Colonic mucosa (tissue), 4 donors: ENCODE data around the gene GDPD3. TPM values are rescaled to one million over a fixed set of nuclear protein-coding genes. Genes with fewer than 3 reads are reported as not detected.

Experiments used
- DNase-seq: peaks from one replicate; pipeline ENCODE4 v3.0.0-alpha.2; 2020
- H3K27ac ChIP-seq: fragments of 200-600 bp; one replicate; pipeline ENCODE4 v1.8.0; 2021
- H3K27me3 ChIP-seq: fragments of 200-600 bp; one replicate; pipeline ENCODE4 v1.8.0; 2021
- H3K36me3 ChIP-seq: fragments of 200-600 bp; one replicate; pipeline ENCODE4 v1.8.0; 2021
- H3K4me1 ChIP-seq: fragments of 200-600 bp; one replicate; pipeline ENCODE4 v1.8.0; 2021; ENCODE audit warnings: mild to moderate bottlenecking
- H3K4me3 ChIP-seq: fragments of 200-600 bp; one replicate; pipeline ENCODE4 v1.8.0; 2021
- H3K9ac ChIP-seq, 2 donors: one replicate each; pipeline ENCODE4 v1.7.0; 2013; ENCODE audit warnings: control low read depth in 2 of 2, low read depth in 2 of 2, low read length in 2 of 2
- H3K9me3 ChIP-seq: fragments of 200-600 bp; one replicate; pipeline ENCODE4 v1.8.0; 2021
- CTCF ChIP-seq: fragments of 200-600 bp; IDR thresholded peaks from one replicate; pipeline ENCODE4 v1.8.0; 2022; ENCODE audit warnings: antibody characterized with exemption, mild to moderate bottlenecking
- intact Hi-C: fragments of 100-400 bp; cut with DNase I; formaldehyde crosslinking; loops from one replicate; pipeline ENCODE4 v1.14.1; 2022
- total RNA-seq, 2 donors: library from RNA; stranded (reverse); fragmentation: NEBNext Ultra II Directional in 1 of 2; extraction: Animal tissue kit (Norgen Biotek cat#: 25700) in 1 of 2; gene quantifications; one replicate each; pipeline ENCODE4 v1.2.1, GENCODE V29; 2021
- donor health status: healthy.
- donor health status: DM: no; HTN: no; CAD: no.
- donor health status: DM: no; HTN: no; CAD: no.

The GDPD3 gene
- total RNA-seq, 2 donors from 2014 or later, result 40.4 to 95.2 TPM

- intact Hi-C loops, result no loop called here
- no peak for TF ChIP-seq CTCF
- Histone ChIP-seq H3K9ac (no peak overlapping the region), H3K36me3 (peaks cover 35% of the 10 kb centered on the region), H3K4me3 (no peak overlapping the region), H3K4me1 (peaks cover 10% of the 10 kb centered on the region), H3K9me3 (no peaks in the 10 kb centered on the region), H3K27me3 (no peaks in the 10 kb centered on the region), H3K27ac (peak overlapping the region; percentile 6)
- DNase-seq, result no peak
Measured at GRCh38 chr16:30069611-30070462, 43.5 kb downstream of the GDPD3 start.

DNA sequence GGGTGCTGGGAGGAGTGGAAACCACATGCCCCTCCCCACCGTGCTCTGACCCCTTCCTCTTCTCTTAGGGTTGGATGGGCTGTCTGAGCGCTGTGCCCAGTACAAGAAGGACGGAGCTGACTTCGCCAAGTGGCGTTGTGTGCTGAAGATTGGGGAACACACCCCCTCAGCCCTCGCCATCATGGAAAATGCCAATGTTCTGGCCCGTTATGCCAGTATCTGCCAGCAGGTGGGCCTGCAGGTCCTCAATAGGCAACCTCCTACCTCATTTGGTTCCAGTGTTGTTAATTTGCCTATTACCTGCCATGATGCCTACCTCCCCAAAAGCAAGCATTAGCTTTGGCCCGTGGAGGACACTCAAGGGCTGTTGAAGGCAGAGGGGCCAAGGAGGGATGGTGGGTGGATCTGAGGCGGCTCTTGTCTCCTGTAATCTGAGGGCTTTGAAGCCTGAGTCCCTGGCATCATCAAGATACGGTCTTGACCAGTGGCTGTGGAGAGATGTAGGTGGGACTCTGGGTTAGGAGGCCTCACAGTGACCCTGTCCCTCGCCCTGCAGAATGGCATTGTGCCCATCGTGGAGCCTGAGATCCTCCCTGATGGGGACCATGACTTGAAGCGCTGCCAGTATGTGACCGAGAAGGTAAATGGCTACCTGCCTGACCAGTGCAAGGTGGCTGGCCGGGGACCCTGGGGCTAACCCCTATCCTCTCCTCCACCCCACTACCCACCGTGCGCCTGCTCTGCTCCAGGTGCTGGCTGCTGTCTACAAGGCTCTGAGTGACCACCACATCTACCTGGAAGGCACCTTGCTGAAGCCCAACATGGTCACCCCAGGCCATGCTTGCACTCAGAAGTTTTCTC is 44.4 kb downstream of the GDPD3 start:
- peak; percentile 32 for TF ChIP-seq CTCF
- intact Hi-C loops, result no loop called here
- Histone ChIP-seq H3K9ac (peak overlapping the region in 1 of 2 donors; percentile 16), H3K9me3 (no peaks in the 10 kb centered on the region), H3K4me3 (no peak overlapping the region), H3K27ac (no peak overlapping the region), H3K36me3 (peaks cover 35% of the 10 kb centered on the region), H3K4me1 (peaks cover 9% of the 10 kb centered on the region), H3K27me3 (no peaks in the 10 kb centered on the region)
- no peak for DNase-seq

DNA sequence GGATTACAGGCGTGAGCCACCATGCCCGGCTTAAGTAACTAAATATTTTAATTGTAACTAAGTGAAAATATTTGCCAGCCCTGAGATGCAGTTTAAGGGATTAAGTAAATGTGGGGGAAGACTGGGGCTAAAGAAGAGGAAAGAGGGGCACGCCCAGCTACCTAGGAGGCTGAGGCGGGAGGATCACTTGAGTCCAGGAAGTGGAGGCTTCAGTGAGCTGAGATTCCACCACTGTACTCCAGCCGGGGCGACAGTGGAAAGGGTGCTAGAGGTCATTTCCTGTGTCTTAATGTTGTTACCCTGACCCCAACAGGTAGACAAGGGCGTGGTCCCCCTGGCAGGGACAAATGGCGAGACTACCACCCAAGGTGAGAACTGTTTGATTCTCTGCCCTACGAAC is 45.0 kb downstream of the GDPD3 start:
- intact Hi-C loops, result no loop called here
- no peak for DNase-seq
- Histone ChIP-seq H3K9me3 (no peaks in the 10 kb centered on the region), H3K4me3 (no peak overlapping the region), H3K36me3 (peaks cover 35% of the 10 kb centered on the region), H3K4me1 (peaks cover 13% of the 10 kb centered on the region), H3K27me3 (no peaks in the 10 kb centered on the region), H3K9ac (peak overlapping the region in 1 of 2 donors; percentile 26), H3K27ac (no peak overlapping the region)
- no peak for TF ChIP-seq CTCF

DNA sequence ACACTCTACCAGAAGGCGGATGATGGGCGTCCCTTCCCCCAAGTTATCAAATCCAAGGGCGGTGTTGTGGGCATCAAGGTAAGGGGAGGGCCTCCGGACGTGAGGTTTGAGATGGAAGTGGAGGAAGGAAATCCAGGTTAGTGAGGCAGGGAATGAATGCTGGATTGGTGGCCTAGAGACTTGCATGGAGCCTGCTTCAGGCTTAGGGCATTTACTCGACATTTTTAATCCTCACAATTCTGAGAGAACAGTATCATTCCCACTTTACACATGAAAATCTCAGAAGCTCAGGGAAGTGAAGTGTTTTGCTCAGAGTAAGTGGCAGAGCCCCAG is 45.8 kb downstream of the GDPD3 start:
- intact Hi-C loops, result no loop called here
- Histone ChIP-seq H3K9me3 (no peaks in the 10 kb centered on the region), H3K27ac (peak overlapping the region; percentile 96), H3K4me3 (peak overlapping the region; percentile 89), H3K27me3 (no peaks in the 10 kb centered on the region), H3K36me3 (peaks cover 35% of the 10 kb centered on the region), H3K4me1 (peaks cover 13% of the 10 kb centered on the region), H3K9ac (peak overlapping the region; percentile 98 to 100)
- TF ChIP-seq CTCF, result no peak
- DNase-seq, result no peak

DNA sequence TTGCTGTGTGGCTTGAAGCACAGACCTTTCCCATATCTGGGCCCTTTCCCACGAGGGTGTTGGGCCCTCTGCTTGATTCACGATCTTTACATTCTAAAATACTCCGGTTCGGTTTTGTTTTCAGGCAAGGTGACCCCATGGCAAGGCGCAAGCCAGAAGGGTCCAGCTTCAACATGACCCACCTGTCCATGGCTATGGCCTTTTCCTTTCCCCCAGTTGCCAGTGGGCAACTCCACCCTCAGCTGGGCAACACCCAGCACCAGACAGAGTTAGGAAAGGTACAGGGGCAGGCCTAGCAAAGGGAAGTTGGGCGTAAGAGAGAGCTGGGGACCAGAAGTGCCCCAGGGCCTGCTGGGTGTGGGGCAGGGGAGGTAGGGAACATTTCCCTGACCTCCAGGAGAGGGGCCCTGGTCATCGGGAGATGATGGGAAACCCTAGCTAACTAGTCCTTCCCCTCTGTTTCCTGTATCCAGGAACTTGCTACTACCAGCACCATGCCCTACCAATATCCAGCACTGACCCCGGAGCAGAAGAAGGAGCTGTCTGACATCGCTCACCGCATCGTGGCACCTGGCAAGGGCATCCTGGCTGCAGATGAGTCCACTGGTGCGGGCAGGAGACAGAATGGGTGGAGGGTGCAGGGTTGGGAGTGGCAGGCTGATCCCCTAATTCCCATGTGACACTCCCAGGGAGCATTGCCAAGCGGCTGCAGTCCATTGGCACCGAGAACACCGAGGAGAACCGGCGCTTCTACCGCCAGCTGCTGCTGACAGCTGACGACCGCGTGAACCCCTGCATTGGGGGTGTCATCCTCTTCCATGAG is 46.4 kb downstream of the GDPD3 start:
- TF ChIP-seq CTCF, result no peak
- H3K27me3 ChIP-seq, result no peaks in the 10 kb centered on the region
- peak; percentile 62 for DNase-seq
- peak overlapping the region; percentile 96 for H3K27ac ChIP-seq
- H3K4me1 ChIP-seq, result peaks cover 13% of the 10 kb centered on the region
- H3K9ac ChIP-seq, result peak overlapping the region; percentile 98 to 100
- H3K4me3 ChIP-seq, result peak overlapping the region; percentile 89
- intact Hi-C loops, result no loop called here
- H3K36me3 ChIP-seq, result peaks cover 34% of the 10 kb centered on the region
- no peaks in the 10 kb centered on the region for H3K9me3 ChIP-seq
